HS-5 (cell line): ENCODE measurements around the gene POP4.
"Not testable (repeated sequence)": the region's sequence is repeated elsewhere in the genome, so short reads cannot be mapped to it uniquely, and the experiment has no call there.

ENCODE experiments used
- DNase-seq: peaks from one replicate; pipeline ENCODE4 v3.0.0-alpha.2; 2012; ENCODE audit warnings: low read depth

POP4 gene, protein sequence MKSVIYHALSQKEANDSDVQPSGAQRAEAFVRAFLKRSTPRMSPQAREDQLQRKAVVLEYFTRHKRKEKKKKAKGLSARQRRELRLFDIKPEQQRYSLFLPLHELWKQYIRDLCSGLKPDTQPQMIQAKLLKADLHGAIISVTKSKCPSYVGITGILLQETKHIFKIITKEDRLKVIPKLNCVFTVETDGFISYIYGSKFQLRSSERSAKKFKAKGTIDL

DNA sequence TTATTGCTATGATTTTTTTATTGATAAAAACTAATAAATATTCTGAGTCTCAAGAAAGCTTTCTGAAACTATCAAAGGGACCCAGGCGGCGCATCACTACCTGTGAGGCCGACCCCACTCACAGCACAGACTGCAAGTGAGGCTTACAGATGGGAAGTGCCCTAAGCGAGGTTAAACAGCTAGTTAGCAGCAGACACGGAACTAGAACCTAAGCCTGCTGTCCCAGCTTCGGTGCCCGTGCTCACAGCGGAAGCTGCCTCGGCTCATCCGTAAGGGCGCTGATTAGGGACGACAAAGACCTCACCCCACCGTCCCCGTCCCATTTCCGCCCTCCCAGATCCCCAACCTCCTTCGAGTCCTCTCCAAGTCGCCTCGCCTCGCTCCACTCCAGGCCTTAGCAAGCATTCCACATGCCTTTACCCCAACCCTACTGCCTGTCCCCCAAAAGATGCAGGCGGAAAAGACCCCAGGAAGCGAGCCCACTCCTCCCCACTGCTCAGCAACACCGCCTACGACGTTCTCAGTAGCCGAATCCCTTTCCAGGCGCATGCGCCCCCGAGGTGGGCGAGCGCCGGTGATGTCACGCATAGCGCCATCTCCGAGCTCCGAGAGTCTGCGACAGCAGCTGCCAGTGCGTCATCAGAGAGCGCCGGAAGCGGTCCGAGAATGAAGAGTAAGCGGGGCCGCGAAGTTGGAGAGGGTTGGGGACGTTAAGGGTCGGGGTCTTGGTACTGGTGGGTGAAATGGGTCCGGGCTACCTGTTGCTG, at the start of gene POP4:
Gene POP4, plus strand, starts transcription at position 631 of the 767 bp plus-strand sequence. Its CDS starts 36 bp downstream, at position 667.
- DNase-seq, result peak; percentile 50

DNA sequence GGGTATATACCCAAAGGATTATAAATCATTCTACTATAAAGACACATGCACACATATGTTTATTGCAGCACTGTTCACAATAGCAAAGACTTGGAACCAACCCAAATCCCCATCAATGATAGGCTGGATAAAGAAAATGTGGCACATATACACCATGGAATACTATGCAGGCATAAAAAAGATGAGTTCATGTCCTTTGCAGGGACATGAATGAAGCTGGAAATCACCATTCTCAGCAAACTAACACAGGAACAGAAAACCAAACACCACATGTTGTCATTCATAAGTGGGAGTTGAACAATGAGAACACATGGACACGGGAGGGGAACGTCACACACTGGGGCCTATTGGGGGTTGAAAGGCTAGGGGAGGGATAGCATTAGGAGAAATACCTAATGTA, 47.0 kb upstream of the POP4 start:
- not testable (repeated sequence) for DNase-seq

DNA sequence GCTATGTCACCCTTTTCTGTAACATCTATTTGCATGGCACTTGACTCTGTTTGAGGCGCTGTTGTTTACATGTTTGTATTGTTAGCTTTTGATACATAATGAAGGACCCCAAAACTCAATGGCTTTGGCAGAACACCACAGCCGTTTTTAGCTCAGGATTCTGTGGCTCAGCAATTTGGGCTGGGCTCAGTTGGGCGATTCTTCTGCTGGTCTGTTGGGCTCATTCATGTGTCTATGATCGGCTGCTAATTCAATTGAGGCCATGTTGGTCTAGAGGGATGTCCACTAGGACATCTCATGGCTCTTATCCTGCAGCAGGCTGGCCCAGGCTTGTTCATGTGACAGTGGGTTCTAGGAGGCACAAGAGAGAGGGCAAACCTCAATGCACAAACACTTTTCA, 46.3 kb upstream of the POP4 start:
- DNase-seq, result no peak

DNA sequence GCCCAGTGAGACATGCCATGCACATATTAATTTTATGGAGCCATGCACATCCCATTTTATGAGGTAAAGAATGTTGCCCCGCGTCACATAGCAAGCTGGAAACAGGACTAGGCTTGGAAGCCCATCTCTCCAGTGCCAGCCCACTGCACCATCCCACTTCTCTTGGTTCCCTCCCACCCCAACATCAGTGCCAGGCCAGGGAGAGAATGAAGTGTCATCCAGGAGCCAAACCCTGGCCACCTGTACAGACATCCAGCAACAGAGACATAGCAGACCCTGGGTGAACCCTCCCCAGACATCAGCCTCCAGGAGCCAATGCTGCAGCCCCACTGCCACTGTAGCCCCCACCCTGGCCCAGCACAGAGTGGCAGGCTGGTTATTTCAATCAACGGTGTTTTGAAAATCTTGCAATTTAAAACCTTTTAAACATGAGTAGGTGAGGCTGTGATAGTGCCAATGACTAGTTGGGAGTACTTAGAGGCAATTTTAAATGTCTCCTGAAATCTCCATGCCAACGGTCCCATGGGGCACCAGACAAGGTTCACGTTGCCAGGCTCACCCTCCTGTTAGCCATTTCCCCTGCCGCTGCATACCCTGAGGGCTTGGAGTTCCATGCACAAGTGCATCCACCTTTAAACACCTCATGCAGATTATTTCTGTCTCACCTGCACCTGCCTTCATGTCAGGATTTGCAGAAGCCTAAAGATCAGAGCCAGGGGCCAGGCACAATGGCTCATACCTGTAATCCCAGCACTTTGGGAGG, 45.6 kb upstream of the POP4 start:
- no peak for DNase-seq

DNA sequence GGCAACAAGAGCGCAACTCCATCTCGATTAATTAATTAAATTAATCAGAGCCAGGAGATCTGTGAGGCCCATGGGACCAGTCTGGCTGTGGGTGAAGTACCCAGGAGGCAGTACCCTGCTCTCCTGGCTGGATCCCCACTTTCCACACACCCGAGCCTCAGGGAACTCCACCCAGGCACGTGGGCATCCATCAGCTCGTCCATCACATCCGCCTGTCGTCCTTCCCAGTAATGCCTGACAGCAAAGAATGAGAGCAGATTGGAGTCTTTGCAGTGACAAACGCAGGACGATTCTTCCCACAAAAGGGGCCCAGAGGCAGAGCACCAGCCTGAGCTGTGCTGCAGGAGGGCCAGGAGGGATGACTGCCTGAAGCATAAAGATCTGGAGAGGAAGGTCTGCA, 44.5 kb upstream of the POP4 start:
- DNase-seq, result no peak

DNA sequence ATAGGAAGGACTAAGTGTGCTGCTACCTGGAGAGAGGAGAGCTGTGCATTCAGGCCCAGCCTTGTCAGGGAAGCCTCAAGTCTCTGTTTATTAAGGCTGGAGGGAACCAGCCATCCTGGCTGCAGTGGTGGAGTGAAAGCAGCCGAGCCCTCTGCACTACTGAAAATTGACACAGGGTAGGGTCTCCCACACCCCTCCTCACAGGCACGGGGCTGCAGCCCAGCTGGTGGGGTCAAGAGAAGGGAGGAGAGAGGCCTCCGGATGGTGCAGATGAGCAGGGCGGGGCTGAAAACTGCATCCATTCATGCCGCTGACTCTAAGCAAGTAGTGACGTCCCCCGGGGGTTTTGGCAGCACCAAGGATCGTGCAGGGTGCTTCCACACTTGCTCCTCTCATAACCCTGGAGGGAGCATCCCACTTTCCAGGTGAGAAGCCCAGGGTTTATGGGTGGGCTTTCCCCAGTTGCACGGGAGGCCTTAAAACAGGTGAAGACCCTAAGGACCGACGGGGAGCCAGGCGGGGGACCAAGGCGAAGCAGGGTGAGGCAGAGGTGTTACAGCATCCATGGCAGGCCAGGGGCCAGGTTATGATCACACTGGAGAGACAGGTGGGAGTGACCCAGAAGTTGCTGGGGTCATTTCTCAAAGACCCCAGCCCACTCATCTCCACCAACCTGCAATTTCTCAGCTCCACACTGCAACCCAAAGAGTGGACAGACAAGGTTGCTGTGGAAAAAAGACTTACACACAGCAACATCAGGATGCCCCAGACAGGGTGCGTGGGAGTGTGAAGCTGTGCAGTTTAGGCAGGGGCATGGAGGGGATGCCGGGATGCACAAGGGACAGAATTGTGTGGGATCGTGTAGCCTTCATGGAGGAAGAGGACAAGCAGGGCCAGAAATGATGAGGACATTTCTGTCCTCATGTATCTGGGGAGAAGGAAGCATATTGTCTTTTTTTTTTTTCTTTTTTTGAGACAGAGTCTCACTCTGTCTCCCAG, 43.5 kb upstream of the POP4 start:
- DNase-seq, result no peak

DNA sequence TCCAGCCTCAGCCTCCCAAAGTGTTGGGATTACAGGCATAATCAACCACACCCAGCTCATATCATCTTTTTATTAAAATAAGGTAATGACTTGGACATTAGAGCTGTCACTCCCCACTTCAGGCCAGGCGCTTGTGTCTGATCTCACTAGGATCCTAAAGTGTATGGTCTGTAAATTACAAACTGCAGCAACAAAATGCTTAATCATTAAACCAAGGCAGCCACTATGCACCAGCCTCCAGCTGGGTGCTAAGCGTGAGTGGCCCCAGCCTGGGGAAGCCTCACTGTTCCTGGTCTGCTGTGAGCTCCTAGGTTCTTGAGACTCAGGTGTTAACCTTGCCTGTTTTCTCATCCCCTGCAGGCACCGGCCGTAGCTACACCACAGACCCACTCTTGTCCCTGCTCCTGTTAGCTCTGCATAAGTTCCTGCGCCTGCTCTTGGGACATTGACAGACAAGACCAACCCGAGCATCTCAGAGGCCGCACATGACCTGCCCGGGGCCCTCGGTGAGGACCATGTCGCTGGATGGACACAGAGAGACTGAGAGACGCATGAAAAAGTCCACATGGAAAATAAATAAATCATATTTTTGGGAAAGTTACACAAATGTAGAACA, 42.5 kb upstream of the POP4 start:
- DNase-seq, result no peak

DNA sequence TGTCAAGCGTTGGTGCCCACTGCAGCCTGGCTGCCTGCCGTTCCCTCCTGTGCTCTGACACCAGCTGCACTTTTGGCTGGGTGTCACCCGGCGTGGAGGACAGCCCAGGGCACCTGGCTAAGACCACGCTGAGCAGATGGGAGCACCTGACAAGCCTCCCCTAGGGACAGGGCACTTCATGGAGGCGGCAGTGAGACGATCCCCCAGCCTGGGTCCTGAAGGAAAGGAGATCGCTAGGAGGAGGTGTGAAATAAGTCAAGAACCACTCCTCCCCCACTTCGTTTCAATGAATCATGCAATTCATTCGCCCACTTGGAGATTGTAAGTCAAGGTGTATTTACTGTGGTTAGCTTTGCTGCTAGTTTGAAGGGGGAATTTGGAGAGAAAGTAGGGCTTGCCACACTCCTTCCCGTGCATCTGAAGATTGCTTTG, 41.5 kb upstream of the POP4 start:
- no peak for DNase-seq

DNA sequence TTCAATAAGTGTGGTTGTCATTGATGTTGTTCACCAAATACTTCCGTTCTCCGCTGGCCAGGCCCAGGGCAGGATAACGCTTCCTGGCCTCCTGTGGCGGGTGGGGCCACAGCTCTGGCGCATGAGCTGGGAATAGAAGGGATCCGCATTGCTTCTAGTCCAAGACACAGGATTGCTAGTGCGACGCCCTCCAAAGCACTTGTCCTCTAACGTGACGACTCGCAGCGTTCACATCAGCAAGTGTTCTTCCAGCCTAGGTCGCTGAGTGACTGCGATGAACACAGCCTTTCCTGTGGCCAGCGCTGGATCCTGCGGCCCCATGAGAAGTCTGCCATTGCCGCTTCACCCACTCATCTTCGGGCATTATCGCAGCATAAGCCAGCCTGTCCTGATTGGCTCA, 40.9 kb upstream of the POP4 start:
- no peak for DNase-seq

DNA sequence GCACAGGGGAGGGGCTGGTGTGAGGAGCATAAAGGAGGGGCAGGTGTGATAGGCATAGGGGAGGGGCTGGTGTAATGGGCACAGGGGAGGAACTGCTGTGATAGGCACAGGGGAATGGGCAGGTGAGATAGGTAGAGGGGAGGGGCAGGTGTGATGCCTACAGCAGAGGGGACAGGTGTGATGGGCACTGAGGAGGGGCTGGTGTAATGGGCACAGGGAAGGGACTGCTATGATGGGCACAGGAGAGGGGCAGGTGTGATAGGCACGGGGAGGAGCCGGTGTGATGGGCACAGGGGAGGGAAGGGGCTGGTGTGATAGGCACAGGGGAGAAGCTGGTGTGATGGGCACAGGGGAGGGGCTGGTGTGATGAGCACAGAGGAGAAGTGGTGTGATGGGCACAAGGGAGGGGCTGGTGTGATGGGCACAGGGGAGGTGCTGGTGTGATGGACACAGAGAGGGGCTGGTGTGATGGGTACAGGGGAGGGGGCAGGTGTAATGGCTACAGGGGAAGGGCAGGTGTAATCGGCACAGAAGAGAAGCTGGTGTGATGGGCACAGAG, 39.5 kb upstream of the POP4 start:
- DNase-seq, result no peak

DNA sequence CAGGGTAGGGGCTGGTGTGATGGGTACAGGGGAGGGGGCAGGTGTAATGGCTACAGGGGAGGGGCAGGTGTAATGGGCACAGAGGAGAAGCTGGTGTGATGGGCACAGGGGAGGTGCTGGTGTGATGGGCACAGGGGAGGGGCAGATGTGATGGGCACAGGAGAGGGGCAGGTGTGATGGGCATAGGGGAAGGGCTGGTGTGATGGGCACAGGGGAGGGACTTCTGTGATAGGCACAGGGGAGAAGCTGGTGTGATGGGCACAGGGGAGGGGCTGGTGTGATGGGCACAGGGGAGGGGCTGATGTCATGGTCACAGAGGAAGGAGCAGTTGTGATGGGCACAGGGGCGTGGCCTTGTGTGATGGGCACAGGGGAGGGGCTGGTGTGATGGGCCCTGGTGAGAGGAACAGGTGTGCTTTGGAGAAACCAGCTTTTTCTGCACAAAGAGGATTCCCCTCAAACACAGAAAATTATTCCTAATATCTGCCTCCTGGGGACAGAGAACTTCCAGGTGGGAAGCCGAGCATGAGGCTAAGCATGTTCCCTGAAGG, 38.6 kb upstream of the POP4 start:
- no peak for DNase-seq

DNA sequence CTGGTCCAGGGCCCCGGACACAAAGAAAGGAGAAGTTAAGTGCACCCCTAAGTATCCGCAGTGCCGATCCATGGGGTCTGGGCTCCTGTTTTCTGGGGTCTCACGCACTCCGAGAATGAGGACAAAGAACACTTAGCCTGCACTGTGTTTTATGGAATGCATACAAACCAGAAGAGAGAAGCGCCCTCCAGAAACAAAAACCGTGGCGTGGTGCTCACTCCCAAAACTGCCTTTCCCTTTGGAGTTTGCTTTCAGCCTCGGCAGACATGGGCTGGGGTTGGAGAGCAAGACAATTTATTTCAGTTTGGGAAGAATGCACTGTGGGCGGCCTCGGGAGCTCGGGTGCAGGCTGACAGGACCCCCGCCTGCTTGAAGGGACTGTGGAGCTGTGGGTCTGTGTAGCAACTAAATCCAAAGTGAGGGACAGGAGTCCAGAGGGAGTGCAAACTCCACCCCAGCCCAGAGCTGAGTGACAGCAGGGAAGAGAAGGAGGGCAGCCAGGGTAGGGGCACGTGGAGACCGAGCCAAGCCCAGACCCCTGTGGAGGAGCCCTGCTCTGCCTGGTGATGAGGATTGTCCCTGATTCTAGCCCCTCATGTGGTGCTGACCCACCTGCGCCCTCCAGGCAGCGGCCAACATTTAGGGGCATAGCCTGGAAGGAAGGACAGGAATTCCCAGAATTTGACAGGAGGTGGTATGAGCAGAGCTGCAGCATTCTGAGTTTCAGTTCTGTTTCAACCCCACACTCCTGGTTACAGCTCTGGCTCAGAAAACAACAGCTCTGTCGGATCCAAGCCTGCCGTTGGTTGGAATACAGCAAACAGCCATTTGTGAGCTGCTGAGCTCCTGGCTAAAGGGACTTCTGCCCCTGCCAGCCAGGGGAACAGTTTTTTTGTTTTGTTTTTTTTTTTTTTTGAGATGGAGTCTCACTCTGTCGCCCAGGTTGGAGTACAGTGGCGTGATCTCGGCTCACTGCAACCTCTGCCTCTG, 37.8 kb upstream of the POP4 start:
- no peak for DNase-seq

DNA sequence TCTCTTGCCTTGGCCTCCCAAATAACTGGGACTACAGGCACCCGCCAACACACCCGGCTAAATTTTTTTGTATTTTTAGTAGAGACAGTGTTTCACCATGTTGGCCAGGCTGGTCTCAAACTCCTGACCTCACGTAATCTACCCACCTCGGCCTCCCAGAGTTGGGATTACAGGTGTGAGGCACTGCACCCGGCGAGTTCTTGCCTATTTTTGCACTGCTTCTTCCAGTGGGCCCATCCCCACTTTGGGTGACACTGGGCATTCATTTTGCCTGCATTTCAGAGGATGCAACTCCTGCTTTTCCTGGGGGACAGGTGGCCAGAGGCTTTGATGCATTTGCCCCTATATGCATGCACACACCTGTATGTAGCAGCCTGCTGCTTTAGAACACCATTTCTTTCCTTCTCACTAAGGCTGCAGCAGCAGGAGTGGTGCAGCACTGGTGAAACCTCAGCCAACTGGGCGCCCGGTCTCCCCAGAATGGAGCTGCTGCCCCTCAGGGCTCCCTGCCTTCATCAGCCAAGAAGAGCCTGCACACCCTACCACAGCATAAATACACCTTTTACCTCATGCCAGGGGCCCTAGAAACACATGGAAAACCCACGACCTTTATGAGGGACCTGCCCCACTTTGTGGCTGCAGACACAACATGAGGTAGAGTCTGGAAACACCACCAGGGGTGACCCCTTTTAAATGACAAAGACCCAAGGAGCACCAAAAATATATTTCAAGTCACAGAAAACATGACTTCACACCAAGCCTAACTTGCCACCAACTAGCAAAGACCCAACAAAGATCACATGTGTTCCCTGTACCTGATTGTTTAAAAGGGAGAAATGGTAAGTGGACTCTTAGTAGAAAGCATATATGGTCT, 36.8 kb upstream of the POP4 start:
- no peak for DNase-seq

DNA sequence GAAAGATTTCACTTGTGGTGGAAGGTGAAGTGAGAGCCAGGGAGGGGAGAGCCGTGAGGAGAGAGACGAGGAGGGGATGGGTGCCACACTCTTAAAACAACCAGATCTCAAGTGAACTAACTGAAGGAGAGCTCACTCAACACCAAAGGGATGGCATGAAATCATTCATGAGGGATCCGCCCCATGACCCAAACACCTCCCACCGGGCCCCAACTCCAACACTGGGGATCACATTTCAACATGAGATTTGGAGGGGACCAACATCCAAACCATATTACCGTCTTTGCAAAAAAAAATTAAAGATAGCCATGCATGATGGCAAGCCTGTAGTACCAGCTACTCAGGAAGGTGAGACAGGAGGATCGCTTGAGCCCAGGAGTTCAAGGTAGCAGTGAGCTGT, 34.9 kb upstream of the POP4 start:
- no peak for DNase-seq

DNA sequence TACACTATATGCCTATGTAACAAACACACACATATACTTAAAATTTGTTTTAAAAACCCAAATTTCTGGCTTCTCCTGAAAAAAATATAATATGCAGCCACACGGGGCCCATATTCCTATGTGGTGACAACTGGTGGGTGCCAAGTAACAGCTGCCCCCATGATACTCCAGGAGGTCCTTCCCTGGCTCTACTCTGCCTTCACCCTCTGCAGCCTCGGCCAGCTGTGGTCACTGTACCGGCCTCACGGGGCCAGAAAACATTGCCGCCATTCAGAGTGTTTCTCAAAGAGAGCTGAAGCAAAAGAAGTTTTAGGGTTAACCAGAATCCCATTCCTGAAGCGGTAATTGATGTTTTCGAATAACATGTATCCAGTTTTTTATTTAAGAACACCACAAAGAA, 32.6 kb upstream of the POP4 start:
- DNase-seq, result no peak

DNA sequence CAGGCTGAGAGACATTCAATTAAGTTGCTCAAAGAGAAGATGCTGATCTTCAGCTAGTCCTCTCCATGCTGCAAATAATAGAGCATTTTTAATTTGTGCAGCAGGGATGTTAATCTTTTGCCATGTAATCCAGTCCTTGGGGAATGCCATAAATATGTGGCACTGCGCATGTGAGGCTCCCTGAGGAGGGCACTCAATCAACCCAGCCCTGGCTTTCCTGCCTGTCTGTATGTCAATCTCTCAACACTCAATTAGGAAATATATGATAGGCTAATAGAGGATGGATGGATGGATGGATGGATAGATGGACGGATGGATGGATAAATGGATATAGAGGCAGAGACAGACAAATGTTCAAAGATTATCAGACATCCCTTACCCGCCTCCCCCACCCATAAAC, 31.6 kb upstream of the POP4 start:
- DNase-seq, result no peak

DNA sequence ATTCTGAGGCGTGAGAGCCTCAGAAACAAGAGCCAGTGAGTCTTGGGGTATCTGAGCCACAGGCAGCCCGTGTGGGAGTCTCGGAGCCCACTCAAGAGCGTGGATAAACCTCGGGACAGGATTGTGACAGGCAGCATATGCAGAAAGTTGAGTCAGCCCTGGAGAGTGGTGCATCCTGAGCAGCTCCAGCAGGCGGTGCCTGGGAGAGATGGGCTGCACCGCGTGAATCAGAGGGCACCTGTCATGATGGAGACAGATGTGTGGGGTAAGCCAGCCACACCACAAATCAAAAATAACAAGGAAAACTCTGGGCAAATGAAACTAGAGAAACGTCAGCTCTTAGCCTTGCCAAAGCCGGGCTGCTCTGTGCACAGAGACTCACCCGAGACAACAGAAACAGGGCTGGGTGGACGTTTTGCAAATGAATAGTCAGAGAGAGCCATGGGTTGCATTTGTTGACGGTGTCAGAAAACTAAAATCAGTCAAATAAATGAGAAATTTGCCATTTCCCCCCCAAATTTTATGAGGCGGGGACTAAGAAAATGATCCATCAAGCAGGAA, 30.0 kb upstream of the POP4 start:
- DNase-seq, result no peak
